Ascending aorta (tissue), 2 donors: ENCODE data around the gene ANKS3. TPM values are rescaled to one million over a fixed set of nuclear protein-coding genes. Genes with fewer than 3 reads are reported as not detected.

Source experiments
- DNase-seq, 2 donors: peaks; one replicate each; pipeline ENCODE4 v3.0.0-alpha.2; 2019; ENCODE audit warnings: low spot score in 2 of 2
- H3K27ac ChIP-seq, 2 donors: fragments of 200-600 bp; sonication (generic); one replicate each; pipeline ENCODE4 v1.5.1; 2016 to 2017; ENCODE audit warnings: mild to moderate bottlenecking in 1 of 2
- H3K27me3 ChIP-seq: fragments of 200-600 bp; sonication (generic); one replicate; pipeline ENCODE4 v1.5.1; 2017
- H3K36me3 ChIP-seq, 2 donors: fragments of 200-600 bp; sonication (generic); one replicate each; pipeline ENCODE4 v1.5.1; 2016
- H3K4me1 ChIP-seq, 2 donors: fragments of 200-600 bp; sonication (generic); one replicate each; pipeline ENCODE4 v1.5.1; 2016 to 2017; ENCODE audit warnings: mild to moderate bottlenecking in 1 of 2
- H3K4me3 ChIP-seq, 2 donors: fragments of 200-600 bp; sonication (generic); one replicate each; pipeline ENCODE4 v1.5.1; 2016 to 2017; ENCODE audit warnings: mild to moderate bottlenecking in 1 of 2
- H3K9me3 ChIP-seq, 2 donors: fragments of 200-600 bp; sonication (generic); one replicate each; pipeline ENCODE4 v1.5.1; 2016
- intact Hi-C: fragments of 100-400 bp; cut with DNase I; formaldehyde crosslinking; loops from one replicate; pipeline ENCODE4 v1.15.1; 2023
- total RNA-seq: library from RNA; depleted of rRNA; stranded (reverse); fragments of >200 nt; gene quantifications from one replicate; pipeline ENCODE4 v1.1.0, GENCODE V29; 2016
- TF ChIP-seq, protein P1 (sequence below), 3 experiments: fragments of 200-600 bp in 2 of 3; fragments of 450-650 bp in 1 of 3; sonication (generic) in 2 of 3; IDR thresholded peaks; one replicate each; pipeline ENCODE4 v1.5.1; 2016 to 2019; ENCODE audit warnings: antibody characterized with exemption in 3 of 3, mild to moderate bottlenecking in 1 of 3, moderate library complexity in 1 of 3

ANKS3 gene
- total RNA-seq, 1 donor from 2014 or later = 55.9 TPM

DNA sequence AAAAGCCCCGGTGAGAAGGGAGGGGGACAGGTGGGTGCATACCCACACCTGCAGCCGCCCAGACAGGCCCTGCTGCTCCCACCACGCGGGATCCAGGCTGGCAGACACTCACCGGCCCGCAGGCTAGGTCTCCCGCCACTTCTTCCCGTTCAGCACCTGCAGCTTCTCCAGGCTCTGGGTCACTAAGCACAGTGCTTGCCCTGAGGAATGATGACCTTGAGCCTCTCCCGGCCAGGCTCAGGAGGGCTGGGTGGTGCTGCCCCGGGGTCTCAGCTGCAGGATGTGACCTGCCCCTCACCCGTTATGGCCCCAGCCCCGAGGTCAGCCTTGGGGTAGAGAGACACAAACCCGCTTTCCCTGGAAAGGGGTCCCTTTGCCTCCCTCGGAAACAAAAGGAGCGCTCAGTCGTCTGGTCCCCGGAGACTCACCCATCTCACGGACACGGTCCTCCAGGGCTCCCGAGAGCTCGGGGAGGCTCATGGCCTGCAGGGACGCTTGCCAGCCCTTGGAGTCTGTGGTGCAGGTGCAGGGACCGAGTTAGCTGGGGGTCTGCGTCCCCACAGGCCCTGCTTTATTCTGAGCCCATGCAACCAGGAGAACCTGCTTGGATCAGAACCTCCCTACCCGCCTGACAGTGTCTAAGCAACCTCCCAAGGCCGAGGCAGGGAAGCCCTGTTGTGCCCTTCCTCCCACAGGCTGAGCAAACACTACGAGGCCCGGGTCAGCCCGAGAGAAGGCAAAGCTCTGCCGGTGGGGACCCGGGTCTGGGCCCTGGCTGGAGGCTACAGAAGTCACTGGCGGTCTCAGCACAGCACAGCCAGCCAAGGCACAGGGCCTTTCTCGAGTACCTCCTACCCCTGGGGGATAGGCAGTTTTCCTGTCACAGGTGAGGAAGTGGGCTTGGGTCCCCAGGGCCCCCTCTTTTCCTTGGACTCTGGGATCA, 36.9 kb downstream of the ANKS3 start:
- intact Hi-C loops = no loop called here
- Histone ChIP-seq H3K4me3 (no peak overlapping the region), H3K9me3 (no peaks in the 10 kb centered on the region), H3K27ac (peak overlapping the region; percentile 14 to 33), H3K4me1 (peaks cover 15 to 32% of the 10 kb centered on the region in 2 donors), H3K36me3 (peaks cover 58 to 67% of the 10 kb centered on the region in 2 donors), H3K27me3 (no peaks in the 10 kb centered on the region)
- TF ChIP-seq, protein P1, sequence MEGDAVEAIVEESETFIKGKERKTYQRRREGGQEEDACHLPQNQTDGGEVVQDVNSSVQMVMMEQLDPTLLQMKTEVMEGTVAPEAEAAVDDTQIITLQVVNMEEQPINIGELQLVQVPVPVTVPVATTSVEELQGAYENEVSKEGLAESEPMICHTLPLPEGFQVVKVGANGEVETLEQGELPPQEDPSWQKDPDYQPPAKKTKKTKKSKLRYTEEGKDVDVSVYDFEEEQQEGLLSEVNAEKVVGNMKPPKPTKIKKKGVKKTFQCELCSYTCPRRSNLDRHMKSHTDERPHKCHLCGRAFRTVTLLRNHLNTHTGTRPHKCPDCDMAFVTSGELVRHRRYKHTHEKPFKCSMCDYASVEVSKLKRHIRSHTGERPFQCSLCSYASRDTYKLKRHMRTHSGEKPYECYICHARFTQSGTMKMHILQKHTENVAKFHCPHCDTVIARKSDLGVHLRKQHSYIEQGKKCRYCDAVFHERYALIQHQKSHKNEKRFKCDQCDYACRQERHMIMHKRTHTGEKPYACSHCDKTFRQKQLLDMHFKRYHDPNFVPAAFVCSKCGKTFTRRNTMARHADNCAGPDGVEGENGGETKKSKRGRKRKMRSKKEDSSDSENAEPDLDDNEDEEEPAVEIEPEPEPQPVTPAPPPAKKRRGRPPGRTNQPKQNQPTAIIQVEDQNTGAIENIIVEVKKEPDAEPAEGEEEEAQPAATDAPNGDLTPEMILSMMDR (IDR thresholded peaks at IDR 0.05) = no peak
- peak in 1 of 2 donors; percentile 63 for DNase-seq

GRCh38 chr16:4696172-4696904, 37.7 kb downstream of the ANKS3 start:
- Histone ChIP-seq H3K9me3 (no peaks in the 10 kb centered on the region), H3K36me3 (peaks cover 50 to 58% of the 10 kb centered on the region in 2 donors), H3K4me1 (peaks cover 15 to 32% of the 10 kb centered on the region in 2 donors), H3K27ac (peak overlapping the region; percentile 33 to 83), H3K27me3 (no peaks in the 10 kb centered on the region), H3K4me3 (no peak overlapping the region)
- DNase-seq = peak in 1 of 2 donors; percentile 73
- intact Hi-C loops = no loop called here
- TF ChIP-seq, protein P1 (IDR thresholded peaks at IDR 0.05) = no peak

DNA sequence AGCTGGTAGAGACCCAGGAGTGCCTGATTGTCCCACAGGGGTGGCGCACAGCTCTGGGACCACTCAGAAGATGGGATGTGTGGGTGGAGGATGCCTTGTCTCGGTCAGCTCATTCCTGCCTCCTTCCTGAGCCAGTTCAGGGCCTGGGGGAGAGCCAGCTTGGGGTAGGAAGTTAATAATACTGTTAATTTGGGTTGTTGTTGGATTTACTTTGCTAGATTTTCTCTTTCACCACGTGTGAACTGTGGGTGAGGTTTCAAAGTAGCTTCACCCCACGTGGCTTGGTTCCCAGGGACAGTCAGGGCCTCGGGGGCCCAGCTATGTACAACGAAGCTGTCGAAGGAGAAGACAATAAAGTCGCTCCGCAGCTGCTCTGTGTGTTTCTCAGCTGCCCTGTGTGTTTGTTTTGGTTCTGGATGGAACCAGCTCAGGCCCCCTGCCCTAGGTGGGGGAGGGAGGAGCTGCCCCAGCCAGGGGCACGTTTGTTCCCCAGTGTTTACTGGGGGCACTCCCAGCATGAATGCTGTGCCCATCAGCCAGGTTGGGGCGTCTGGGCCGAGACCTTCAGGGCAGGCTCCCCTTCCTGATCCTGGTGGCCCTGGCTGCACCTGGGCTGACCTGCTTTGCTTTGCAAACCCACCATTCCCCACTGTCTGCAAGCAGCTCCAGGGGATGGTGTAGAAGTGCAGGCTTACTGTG, 38.4 kb downstream of the ANKS3 start:
- Histone ChIP-seq H3K9me3 (no peaks in the 10 kb centered on the region), H3K4me1 (peaks cover 15 to 32% of the 10 kb centered on the region in 2 donors), H3K4me3 (peak overlapping the region in 1 of 2 donors; percentile 85), H3K27ac (peak overlapping the region; percentile 74 to 83), H3K36me3 (peaks cover 44 to 51% of the 10 kb centered on the region in 2 donors), H3K27me3 (no peaks in the 10 kb centered on the region)
- intact Hi-C loops = no loop called here
- TF ChIP-seq, protein P1 (IDR thresholded peaks at IDR 0.05) = no peak
- no peak for DNase-seq

DNA sequence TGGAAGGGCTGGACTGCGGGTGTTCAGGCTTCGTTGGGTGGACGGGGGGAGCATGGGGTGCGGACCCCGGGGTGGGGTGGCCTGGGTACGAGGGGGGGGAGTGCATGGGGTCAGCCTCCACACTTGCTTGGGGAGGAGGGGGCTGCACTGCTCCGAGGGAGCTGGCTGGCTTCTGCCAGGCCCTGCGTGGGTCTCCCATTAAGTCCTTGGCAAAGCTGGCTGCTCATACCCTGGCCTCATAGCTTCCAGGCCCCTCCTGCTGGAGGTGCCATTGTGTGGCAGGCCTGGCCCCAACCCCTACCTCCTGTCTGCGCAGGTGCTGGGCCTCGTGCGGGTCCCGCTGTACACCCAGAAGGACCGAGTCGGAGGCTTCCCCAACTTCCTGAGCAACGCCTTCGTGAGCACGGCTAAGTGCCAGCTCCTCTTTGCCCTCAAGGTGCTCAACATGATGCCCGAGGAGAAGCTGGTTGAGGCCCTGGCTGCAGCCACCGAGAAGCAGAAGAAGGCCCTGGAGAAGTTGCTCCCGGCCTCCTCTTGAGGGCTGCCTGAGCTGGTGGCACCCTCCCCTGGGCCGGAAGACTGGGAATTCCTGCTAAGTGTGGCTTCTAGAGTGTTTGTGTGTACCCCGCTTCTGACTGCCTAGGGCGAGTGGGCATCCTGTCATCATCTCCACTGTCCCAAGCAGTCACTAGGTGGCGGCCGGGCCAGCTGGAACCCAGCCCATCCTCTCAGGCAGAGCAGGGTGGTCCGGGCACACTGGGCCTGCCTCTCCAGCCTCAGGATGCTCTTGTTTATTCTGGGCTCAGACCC, 39.2 kb downstream of the ANKS3 start:
- Histone ChIP-seq H3K4me3 (peak overlapping the region; percentile 85 to 93), H3K4me1 (peaks cover 15 to 32% of the 10 kb centered on the region in 2 donors), H3K9me3 (no peaks in the 10 kb centered on the region), H3K27me3 (no peaks in the 10 kb centered on the region), H3K36me3 (peaks cover 36 to 50% of the 10 kb centered on the region in 2 donors), H3K27ac (peak overlapping the region; percentile 74 to 83)
- intact Hi-C loops = loop anchor here (5.0 kb wide), 1 partner anchor 78 kb away; no protein-coding TSS in a partner anchor
- peak in 1 of 2 donors; percentile 72 for DNase-seq
- TF ChIP-seq, protein P1 (IDR thresholded peaks at IDR 0.05) = peak in 1 of 3 experiments; percentile 10
